OCI-LY7 (cell line): ENCODE results near the gene ATXN1.

Source experiments
- CTCF ChIP-seq: fragments of 200-600 bp; sonication (generic); conservative IDR thresholded peaks from 2 replicates; pipeline ENCODE4 v1.5.1; 2014; ENCODE audit warnings: mild to moderate bottlenecking, antibody characterized with exemption, low read length, moderate library complexity, mixed read lengths
- EZH2phosphoT487 ChIP-seq: fragments of 200-600 bp; sonication (generic); IDR thresholded peaks from 2 replicates; pipeline ENCODE4 v1.6.1; 2018; ENCODE audit warnings: low read depth, borderline replicate concordance, mild to moderate bottlenecking, mixed run types, antibody characterized with exemption, low read length, moderate library complexity, mixed read lengths

DNA sequence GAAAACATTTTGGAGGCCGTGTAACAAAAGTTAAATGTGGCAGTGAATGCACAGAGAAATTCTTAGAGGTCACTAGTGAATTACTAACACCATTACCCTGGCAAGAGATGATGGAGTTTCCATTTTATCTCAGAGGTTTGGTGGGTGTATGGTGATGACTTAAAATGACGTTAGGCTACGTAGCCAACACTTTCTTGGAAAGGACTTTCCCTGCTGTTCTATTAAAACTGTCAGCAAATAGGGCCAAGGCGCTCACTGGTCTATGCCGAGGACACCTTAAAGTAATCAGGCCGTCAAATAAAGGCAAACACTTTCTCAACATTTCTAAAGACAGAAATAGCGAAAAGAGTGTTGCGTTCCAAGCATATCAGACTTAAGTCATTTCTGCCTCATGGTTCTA is 362.1 kb downstream of the ATXN1 start:
- TF ChIP-seq CTCF (no peak), EZH2phosphoT487 (no peak)
